Measurements from ENCODE around the gene ADAT1. TPM values are rescaled to one million over a fixed set of nuclear protein-coding genes. Genes with fewer than 3 reads are reported as not detected.

The ADAT1 gene
- total and polyA plus RNA-seq, 10 of the 15 experiments (the other 5 are each of a cell fraction or from before 2014, with no cell fraction given): 26.2 to 77.4 (median 55.8) TPM

GRCh38 chr16:75590920-75591843 is 31.9 kb downstream of the ADAT1 start:
- intact Hi-C loops (cut with micrococcal nuclease; ENCODE audit: unreplicated experiment) (no loop called here), in situ Hi-C loops (cut with MboI) (no loop called here)
- Histone ChIP-seq H3K27ac (ENCODE audit: control insufficient read depth, insufficient read depth) (no peak overlapping the region), H2AFZ (ENCODE audit: control insufficient read depth, low read depth, low read length) (no peak overlapping the region), H3K27me3 (replicated peaks in 1 of 2; ENCODE audit: control insufficient read depth in 2 of 2, insufficient read depth in 2 of 2, low read length in 1 of 2) (no peaks in the 10 kb centered on the region), H3K36me3 (ENCODE audit: control insufficient read depth in 2 of 2, insufficient read depth in 2 of 2, low read length in 1 of 2) (peaks cover 0 to 6% of the 10 kb centered on the region in 2 experiments; a peak in 2 of 4 replicates), H3K4me2 (ENCODE audit: control insufficient read depth, insufficient read depth) (no peak overlapping the region), H3K4me1 (ENCODE audit: control insufficient read depth, insufficient read depth, low read length) (no peaks in the 10 kb centered on the region), H3K9me3 (replicated peaks; ENCODE audit: control insufficient read depth, insufficient read depth, low read length) (no peaks in the 10 kb centered on the region), H3K9ac (ENCODE audit: control insufficient read depth, insufficient read depth, low read length) (no peak overlapping the region), H3K4me3 (no peak overlapping the region), H3K79me2 (ENCODE audit: control insufficient read depth, insufficient read depth, low read length) (no peaks in the 10 kb centered on the region), H4K20me1 (ENCODE audit: control insufficient read depth, insufficient read depth) (no peaks in the 10 kb centered on the region)
- POLR2A ChIA-PET: interaction anchor here (0.6 kb wide), 1 partner anchor 74 kb away, joined by 5 read pairs; no protein-coding TSS in a partner anchor
- ATAC-seq (no peak), FAIRE-seq (no peak), DNase-seq (ENCODE audit: low read depth, low spot score) (no peak)
- CTCF ChIA-PET: interaction anchor here (0.9 to 1.3 kb wide), 4 partner anchors 24 to 126 kb away, joined by 3 to 5 read pairs (median 4); no protein-coding TSS in a partner anchor
- 89% methylated on average over 8 of the region's 8 CpGs for WGBS (ENCODE audit: insufficient coverage, insufficient replicate concordance, low lambda C conversion rate, missing lambda C conversion rate)
- SMC1A ChIA-PET (ENCODE audit: uncharacterized antibody, unreplicated experiment): interaction anchor here (0.6 to 1.3 kb wide), 4 partner anchors 9 to 30 kb away, joined by 3 to 4 read pairs (median 4); no protein-coding TSS in a partner anchor
- RAD21 ChIA-PET (ENCODE audit: unreplicated experiment): interaction anchor here (0.8 kb wide), 1 partner anchor 22 kb away, joined by 3 read pairs; no protein-coding TSS in a partner anchor
- BruUV-seq (replicated peaks): no TSS peak
- TF ChIP-seq CREB1 (IDR thresholded peaks at IDR 0.05; ENCODE audit: low read depth): no peak
- TF ChIP-seq HDGF (IDR thresholded peaks at IDR 0.05): no peak

- in situ Hi-C loops (cut with MboI) (no loop called here), intact Hi-C loops (cut with micrococcal nuclease; ENCODE audit: unreplicated experiment) (no loop called here)
- Histone ChIP-seq H3K4me2 (ENCODE audit: control insufficient read depth, insufficient read depth) (no peak overlapping the region), H3K79me2 (ENCODE audit: control insufficient read depth, insufficient read depth, low read length) (no peaks in the 10 kb centered on the region), H3K4me1 (ENCODE audit: control insufficient read depth, insufficient read depth, low read length) (no peaks in the 10 kb centered on the region), H3K27ac (ENCODE audit: control insufficient read depth, insufficient read depth) (no peak overlapping the region), H2AFZ (ENCODE audit: control insufficient read depth, low read depth, low read length) (no peak overlapping the region), H3K9me3 (replicated peaks; ENCODE audit: control insufficient read depth, insufficient read depth, low read length) (no peaks in the 10 kb centered on the region), H4K20me1 (ENCODE audit: control insufficient read depth, insufficient read depth) (no peaks in the 10 kb centered on the region), H3K4me3 (no peak overlapping the region), H3K36me3 (ENCODE audit: control insufficient read depth in 2 of 2, insufficient read depth in 2 of 2, low read length in 1 of 2) (peaks cover 0 to 3% of the 10 kb centered on the region in 2 experiments; a peak in 2 of 4 replicates), H3K27me3 (replicated peaks in 1 of 2; ENCODE audit: control insufficient read depth in 2 of 2, insufficient read depth in 2 of 2, low read length in 1 of 2) (no peaks in the 10 kb centered on the region), H3K9ac (ENCODE audit: control insufficient read depth, insufficient read depth, low read length) (no peak overlapping the region)
- 94% methylated on average over 3 of the region's 3 CpGs for WGBS (ENCODE audit: insufficient coverage, insufficient replicate concordance, low lambda C conversion rate, missing lambda C conversion rate)
- ChIA-PET SMC1A (ENCODE audit: uncharacterized antibody, unreplicated experiment) (interaction anchor here (1.1 kb wide), 1 partner anchor 13 kb away, joined by 4 read pairs; no protein-coding TSS in a partner anchor), RAD21 (ENCODE audit: unreplicated experiment) (no interaction called here), POLR2A (interaction anchor here (1.0 kb wide), 1 partner anchor 11 kb away, joined by 3 read pairs; no protein-coding TSS in a partner anchor), CTCF (interaction anchor here (0.6 kb wide), 1 partner anchor 195 kb away, joined by 3 read pairs; no protein-coding TSS in a partner anchor)
- no TSS peak for BruUV-seq (replicated peaks)
- TF ChIP-seq ZBTB11 (CRISPR knock-in tag; IDR thresholded peaks at IDR 0.05): no peak
- TF ChIP-seq PML (IDR thresholded peaks at IDR 0.05; ENCODE audit: low read length): no peak
- TF ChIP-seq MXI1 (IDR thresholded peaks at IDR 0.05; ENCODE audit: low read depth, low read length): no peak
- no peak for TF ChIP-seq FOS (IDR thresholded peaks at IDR 0.05; ENCODE audit: borderline replicate concordance, extremely low read depth, insufficient read length)
- TF ChIP-seq CHD1 (IDR thresholded peaks at IDR 0.05; ENCODE audit: low read depth, low read length): no peak
- TF ChIP-seq SIN3A (IDR thresholded peaks at IDR 0.05; ENCODE audit: low read depth, low read length): no peak
- no peak for TF ChIP-seq CBX5 (IDR thresholded peaks at IDR 0.05; ENCODE audit: low read depth)
- ATAC-seq: no peak
- no peak for DNase-seq (ENCODE audit: low read depth, low spot score)
- no peak for FAIRE-seq
These were observed 33.8 kb downstream of the ADAT1 start for GRCh38 chr16:75589306-75589705.

Measured in GM12878 (cell line).